NCI-H774 (cell line): ENCODE measurements around the gene ENAH.
A peak's percentile ranks its signal among the peaks of the same experiment; 100 is the strongest.

Experiments
- DNase-seq: peaks from one replicate; lab custom pipeline; 2025; lab: John Stamatoyannopoulos, UW

The ENAH gene

DNA sequence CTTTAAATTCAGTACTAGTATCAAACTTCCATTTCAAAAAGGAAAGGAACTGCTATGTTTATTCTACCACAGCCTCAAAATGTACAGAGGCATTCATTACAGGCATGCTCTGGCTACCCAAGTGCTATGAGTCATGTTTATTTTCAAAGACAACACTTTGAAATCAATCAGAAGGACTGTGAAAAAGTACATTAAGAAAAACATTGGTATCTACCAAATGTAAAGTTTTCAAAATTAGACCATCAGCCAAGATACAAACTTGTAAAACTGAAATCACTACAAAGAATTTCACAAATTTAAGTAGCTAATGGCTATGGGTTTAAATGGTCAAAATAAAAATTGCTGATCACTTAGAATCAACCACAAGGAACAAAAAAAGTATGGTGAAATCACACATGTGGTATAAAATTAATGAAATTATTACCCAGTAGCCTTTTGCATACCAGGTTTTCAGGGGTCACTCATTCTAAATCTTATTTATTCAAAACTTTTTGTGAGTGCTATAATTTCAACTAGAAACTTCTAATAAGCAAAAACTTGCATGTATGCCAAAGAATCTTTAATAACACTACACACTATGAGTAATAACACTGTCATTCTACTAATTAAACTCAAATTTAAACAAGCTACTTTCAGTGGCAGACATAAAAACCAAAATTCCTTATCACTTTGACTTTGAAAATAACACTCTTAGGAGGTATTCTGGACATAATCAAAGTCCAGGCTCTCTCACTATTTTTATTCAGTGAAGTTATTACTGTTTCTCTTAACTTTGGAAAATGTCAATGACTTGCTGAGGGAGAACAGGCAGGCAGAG is 49.2 kb downstream of the ENAH start:
- peak; percentile 26 for DNase-seq

DNA sequence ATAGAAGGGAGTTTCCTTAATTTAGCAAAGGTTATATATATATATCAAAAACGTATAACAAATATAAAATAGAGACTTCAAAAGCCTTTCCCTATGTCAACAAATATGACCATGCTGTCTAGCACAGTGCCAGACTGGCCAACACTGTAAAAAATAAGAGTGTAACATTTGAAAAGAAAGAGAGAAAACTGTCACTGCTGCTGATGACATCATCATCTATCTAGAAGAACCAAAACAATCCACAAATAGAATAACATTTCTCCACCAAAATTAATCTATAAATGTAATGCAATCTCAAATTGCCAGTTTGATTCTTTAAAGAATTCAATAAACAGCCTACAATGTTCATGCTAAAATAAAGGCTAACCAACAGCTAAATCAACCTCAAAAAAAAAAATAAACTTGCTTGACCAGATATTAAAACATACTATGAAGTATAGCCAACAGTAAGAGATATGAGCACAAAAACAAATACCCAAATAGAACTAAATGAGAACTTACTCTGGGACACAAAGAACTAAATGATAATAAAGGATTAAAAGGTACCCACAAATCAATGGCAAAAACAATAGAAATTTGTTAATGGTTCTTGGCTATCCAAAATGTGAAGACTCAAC is 50.2 kb downstream of the ENAH start:
- DNase-seq = no peak

DNA sequence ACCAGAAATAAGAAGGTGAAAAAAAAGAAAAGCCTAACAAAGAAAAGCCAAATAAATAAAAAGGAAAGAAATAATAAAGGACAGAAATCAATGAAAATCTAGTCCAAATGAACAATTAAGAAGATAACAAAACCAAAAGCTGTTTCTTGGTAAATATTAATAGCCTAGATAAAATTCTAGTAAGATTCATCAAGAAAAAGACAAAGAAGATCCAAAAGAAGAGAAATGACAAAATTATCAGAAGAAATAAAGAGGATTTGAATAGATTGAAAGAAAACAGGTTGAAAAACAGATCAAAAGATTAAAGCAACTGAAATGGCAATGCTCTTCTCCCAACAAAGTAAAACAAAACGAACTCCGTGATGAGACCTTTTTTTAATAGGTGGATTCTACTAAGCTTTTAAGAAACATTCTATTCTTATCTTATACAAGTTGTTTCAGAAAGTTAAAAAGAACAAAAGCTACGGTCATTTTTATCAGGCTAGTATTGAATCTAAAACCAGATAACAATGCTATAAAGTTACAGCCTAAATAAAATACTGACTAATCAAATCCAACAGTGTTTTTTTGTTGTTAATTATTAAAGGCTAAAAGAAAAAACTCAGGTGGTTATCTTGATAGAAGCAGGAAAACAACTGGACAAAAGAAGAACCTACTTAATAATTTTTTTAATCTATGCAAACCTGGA is 50.9 kb downstream of the ENAH start:
- no peak for DNase-seq

- no peak for DNase-seq
Observed at GRCh38 chr1:225598847-225599246, 54.1 kb downstream of the ENAH start.

DNA sequence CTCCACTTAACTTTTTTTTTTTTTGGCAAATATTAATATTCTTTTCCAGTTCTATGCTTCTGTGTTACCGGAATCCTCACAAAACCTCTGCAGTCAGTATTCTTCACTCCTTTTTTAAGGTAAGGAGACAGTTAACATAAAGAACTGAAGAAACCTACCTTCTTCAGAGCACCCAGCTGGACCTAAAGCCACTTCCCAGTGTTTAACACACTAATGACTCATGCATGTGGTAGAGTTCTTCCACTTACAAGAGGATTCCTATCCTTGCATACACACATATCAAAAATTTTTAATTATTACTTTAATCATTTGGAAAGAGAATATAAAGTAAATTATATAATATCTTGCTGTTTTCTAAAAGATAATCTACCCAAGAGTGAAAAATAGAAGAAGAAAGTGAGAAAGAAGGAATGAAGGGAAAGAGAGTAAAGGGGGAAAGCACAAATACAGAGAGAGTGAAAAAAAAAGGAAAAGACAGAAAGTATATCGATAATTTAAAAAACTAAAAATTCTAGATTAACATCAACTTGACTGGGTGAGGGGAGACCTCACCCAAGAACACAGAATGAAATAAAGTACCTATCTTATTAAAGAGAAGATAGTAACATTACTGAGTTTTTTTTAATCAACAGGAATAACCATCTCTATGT is 54.9 kb downstream of the ENAH start:
- DNase-seq = no peak

GRCh38 chr1:225596736-225597135 is 56.2 kb downstream of the ENAH start:
- DNase-seq = no peak

DNA sequence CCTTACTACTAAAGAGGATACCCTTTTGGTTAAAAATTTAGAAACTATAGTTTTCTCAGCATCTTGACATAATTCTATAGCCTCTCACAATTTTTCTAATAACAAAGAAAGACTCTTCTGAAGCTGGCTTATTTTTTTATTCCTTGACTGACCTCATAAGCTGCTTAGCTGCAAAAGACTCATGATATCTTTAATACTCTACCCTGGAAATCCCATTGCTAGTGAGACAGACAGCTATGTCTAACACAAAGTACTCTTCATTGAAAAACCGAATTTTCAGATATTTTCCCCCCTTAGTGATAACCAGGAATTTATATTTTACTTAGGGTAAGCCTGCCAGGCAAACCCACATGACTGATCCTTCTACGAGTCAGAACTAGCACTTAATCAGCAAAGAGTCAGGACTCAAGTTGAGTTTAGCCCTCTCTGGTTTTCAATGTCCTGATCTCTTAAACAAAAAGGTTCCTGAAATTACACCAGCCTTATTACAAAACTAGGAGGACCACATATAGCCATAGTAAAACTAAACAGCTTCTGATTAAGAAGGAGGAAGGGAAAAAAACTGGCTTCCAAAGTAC is 56.9 kb downstream of the ENAH start:
- no peak for DNase-seq

DNA sequence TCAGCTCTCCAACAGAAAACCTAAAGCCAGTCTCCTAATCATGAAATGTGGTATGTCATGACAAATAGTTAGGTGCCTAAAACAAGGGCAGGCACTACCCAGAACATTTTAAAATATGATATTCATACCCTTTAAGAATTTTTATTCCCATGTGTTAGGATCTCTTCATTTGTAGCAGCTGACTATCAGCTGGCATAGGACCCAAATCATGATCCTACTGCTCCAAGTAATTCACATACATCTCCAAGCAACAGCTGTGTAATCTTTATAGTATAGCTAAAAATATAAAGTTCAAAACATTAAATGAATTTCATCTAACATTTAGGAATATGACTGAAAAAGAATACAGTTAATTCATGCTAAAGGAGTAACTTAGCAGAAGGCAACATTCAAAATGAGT is 57.5 kb downstream of the ENAH start:
- no peak for DNase-seq

DNA sequence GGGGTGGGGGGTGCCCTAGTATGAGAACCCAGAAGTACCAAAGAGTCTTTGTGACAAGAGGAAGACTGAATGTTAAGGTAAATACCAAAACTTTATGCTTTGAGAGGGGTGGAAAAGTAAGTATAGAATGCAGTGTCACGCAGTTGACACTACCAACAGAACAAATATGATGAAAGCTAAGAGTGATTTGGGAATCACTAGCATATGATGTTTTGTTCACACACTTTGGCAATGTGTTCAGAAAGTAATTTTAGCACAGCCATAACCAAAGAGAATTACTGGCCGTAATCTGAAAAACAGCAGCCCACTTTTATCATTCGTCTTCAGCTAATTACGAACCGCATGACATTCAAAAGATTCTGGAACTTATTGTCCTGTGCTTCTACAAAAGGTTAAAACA is 59.5 kb downstream of the ENAH start:
- DNase-seq = no peak

- no peak for DNase-seq
Observed at GRCh38 chr1:225592362-225593025, 60.4 kb downstream of the ENAH start.

- no peak for DNase-seq
Observed at GRCh38 chr1:225587310-225587709, 65.6 kb downstream of the ENAH start.

GRCh38 chr1:225581186-225581585 is 71.7 kb downstream of the ENAH start:
- DNase-seq = no peak

DNA sequence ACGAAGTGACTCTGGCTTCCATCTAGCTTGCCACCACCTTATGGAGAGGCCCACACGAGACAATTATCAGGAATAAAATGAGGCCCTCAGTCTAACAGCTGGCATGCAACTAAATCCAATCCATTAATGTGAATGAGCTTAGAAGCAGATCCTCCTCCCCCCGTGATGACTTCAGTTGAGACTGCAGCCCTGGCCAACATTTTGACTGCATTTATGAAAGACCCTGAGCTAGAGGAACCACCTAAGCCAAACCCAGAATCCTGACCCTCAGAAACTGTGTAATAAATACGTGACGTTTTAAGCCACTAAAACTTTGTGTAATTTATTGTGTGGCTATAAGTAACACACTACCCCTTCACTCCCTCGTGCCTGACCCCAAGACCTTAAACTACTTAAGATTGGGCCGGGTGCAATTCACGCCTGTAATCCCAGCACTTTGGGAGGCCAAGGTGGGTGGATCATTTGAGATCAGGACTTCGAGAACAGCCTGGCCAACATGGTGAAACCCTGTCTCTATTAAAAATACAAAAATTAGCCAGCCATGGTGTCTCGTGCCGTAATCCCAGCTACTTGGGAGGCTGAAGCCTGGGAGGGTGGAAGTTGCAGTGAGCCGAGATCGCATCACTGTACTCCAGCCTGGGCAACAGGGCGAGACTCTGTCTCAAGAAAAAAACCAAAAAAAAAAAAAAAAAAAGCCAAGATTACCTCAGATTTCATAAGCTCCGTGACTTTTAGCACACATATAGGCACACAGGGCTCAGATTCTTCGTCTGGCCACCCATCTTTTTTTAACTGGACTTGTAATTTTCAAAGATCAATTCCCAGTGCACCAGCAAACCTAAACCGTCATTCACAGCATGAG is 72.5 kb downstream of the ENAH start:
- no peak for DNase-seq

DNA sequence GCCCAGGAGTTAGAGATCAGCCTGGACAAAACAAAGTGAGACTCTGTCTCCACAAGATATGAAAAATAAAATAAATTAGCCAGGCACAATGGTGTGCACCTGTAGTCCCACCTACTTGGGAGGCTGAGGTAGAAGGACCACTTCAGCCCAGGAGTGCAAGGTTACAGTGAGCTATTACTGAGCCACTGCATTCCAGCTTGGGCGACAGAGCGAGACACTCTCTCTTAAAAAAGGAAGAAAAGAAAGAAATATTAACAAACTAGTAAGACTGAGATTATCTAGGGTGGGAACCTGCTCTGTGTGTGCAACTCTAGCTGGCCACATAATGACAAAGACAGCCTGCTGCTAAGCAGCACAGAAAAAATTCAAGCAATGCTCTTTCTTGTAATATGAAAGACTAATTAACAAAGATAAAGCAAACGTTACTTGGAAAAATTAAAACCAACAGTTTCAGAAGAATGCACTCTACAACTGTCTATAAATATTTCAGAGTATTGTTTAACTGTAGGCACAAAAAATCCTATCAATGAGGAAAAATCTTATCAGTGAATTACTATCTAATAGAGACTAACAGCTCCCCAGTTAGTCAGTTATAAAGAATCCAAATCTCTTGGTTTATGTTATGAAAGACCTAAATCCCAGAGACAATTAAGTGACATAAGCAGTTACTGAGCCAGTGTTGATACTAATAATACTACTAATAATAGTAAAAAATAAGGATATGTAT is 74.5 kb downstream of the ENAH start:
- DNase-seq = no peak

- no peak for DNase-seq
Observed at GRCh38 chr1:225577241-225577640, 75.7 kb downstream of the ENAH start.

GRCh38 chr1:225573216-225573615 is 79.7 kb downstream of the ENAH start:
- no peak for DNase-seq

DNA sequence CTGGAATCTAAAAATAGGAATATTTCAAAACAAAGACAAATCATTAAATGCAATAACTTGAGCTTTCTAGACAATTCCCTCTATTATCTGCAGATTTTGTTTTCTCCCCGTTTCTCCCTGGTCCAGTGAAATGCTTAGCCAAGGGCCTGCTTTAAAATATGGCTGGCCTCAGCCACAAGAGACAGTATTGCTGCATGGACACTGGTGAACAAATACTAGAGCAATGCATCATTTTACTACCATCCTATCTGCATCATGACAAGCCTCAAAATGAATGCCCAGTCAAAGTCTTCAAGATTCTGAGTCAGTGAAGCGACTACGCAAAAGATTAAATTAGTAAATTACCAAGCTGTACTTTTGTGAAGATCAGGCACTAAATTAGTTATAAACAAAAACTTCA is 80.5 kb downstream of the ENAH start:
- DNase-seq = no peak

DNA sequence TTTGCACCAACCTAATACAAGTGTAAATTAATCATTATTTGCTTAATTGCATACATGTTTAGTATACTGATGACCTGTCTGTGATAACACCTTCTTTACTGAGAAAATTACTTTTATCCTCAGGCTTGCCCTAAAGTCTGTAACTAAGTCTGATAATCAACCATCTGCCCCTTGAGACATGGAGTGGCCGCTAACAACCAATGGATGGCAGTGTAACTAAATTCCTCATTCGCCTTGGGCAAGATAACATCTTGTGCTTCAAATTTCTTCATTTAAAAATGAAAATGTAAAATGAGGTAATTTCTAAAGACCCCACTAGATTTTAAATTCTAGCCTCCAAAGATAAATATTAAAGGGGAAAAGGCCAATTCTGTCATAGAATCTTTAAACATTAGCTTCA is 85.1 kb downstream of the ENAH start:
- DNase-seq = no peak

- DNase-seq = no peak
Observed at GRCh38 chr1:225565847-225566246, 87.1 kb downstream of the ENAH start.

GRCh38 chr1:225561675-225562074 is 91.2 kb downstream of the ENAH start:
- no peak for DNase-seq
